ENCODE data around the gene TOM1L2.
A peak's percentile ranks its signal among the peaks of the same experiment; 100 is the strongest.

The TOM1L2 gene

DNA sequence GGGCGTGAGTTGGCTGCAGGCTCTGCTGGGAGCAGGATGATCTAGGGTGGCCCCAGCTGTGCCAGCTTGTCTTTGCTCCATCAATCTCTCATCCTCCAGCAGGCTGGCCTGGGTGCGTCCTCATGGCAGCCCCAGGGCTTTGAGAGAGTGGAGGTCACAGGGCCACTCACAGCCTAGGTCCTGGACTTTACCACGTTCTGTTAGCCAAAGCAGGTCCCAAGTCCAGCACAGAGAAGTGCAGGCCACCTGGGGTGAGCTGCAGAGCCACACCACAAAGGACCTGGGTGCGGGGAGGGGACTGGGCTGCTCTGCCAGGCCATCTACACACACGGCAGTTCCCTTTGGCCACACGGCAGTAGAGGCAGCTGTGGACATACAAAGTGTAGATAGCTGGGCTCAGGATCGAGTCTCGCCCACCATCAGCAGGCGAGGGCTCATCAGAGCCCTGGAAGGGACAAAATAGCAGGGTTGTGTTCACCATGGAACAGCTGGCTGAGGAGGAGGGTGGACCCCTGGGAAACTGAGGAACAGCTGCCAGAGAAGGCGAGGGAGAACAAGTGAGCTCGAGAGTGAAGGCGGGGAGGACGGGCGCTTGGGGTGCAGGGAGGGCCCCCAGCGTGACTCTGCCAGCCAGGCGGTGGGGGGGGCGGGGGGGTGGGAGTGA is 165.5 kb downstream of the TOM1L2 start:
- peaks cover 5% of the 10 kb centered on the region for H3K4me1 Mint-ChIP-seq (ENCODE audit: low read depth)
- H3K4me3 Mint-ChIP-seq: no peak overlapping the region
- no peaks in the 10 kb centered on the region for H3K9me3 Mint-ChIP-seq
- no peaks in the 10 kb centered on the region for H3K27me3 Mint-ChIP-seq (ENCODE audit: low read depth)
- DNase-seq (ENCODE audit: low spot score): no peak
- peak overlapping the region; percentile 70 for H3K27ac Mint-ChIP-seq
- peaks cover 22% of the 10 kb centered on the region for H3K36me3 Mint-ChIP-seq (ENCODE audit: low read depth)

DNA sequence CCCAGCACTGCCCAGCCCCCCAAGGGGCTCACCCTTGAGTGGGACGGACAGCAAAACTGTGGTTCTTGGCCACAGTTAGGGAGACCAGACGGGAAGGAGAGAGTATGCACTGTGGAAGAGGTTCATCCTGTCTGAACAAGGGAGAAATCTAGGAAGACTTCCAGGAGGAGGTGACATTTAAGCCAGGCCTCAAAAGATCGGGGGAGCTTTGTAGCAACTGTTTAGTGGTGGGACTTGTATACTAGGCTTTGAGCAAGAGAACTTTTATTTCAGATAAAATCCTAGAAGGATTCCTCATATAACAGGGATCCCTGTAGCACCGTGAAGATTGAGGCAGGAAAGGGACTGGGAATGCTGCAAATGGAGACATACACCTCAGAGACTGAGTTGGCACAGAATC is 166.2 kb downstream of the TOM1L2 start:
- no peak overlapping the region for H3K27ac Mint-ChIP-seq
- H3K4me1 Mint-ChIP-seq (ENCODE audit: low read depth): peaks cover 5% of the 10 kb centered on the region
- H3K36me3 Mint-ChIP-seq (ENCODE audit: low read depth): peaks cover 15% of the 10 kb centered on the region
- no peak overlapping the region for H3K4me3 Mint-ChIP-seq
- DNase-seq (ENCODE audit: low spot score): no peak
- no peaks in the 10 kb centered on the region for H3K9me3 Mint-ChIP-seq
- no peaks in the 10 kb centered on the region for H3K27me3 Mint-ChIP-seq (ENCODE audit: low read depth)

DNA sequence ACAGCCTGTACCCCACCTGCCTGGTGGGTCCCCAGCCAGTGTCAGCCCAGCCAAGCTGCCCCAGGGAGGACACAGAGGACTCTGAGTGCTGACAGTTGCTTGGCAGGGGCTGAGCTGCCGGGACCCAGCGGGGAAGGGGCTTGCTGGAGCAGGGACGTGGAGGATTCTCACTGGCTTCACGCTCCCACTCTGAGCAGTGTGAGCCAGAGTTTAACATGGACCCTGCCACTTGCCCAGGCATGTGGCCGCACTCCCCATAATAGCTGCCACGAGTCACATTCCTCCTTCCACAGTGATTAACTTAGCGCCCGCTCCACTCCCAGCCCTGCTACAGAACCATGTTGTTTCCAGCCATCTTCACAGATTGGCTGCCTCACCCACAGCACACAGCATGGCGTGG is 166.6 kb downstream of the TOM1L2 start:
- Mint-ChIP-seq H3K9me3 (no peaks in the 10 kb centered on the region), H3K36me3 (ENCODE audit: low read depth) (peaks cover 14% of the 10 kb centered on the region), H3K27me3 (ENCODE audit: low read depth) (no peaks in the 10 kb centered on the region), H3K4me1 (ENCODE audit: low read depth) (peaks cover 5% of the 10 kb centered on the region), H3K27ac (no peak overlapping the region), H3K4me3 (no peak overlapping the region)
- DNase-seq (ENCODE audit: low spot score): no peak

DNA sequence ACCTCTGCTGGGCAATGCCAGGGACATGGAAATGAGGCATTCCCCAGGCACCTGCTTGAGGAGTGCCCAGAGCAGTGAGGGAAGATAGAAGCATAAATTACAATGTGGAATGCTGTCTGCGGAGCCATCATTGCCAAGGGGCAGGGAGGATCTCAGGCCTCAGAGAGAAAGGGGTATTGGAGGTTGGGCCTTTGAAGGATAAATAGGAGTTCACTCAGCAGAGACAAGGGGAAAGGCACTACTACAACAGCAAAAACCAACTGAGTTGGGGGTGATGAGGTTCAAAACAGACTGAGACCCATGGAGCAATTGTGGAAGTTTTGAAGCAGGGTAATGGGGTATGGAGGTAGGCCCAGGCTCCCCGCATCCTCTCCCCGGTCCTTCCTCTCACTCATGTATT is 168.2 kb downstream of the TOM1L2 start:
- Mint-ChIP-seq H3K27me3 (ENCODE audit: low read depth) (no peaks in the 10 kb centered on the region), H3K4me1 (ENCODE audit: low read depth) (peaks cover 5% of the 10 kb centered on the region), H3K4me3 (no peak overlapping the region), H3K27ac (no peak overlapping the region), H3K9me3 (no peaks in the 10 kb centered on the region), H3K36me3 (ENCODE audit: low read depth) (peaks cover 13% of the 10 kb centered on the region)
- no peak for DNase-seq (ENCODE audit: low spot score)

DNA sequence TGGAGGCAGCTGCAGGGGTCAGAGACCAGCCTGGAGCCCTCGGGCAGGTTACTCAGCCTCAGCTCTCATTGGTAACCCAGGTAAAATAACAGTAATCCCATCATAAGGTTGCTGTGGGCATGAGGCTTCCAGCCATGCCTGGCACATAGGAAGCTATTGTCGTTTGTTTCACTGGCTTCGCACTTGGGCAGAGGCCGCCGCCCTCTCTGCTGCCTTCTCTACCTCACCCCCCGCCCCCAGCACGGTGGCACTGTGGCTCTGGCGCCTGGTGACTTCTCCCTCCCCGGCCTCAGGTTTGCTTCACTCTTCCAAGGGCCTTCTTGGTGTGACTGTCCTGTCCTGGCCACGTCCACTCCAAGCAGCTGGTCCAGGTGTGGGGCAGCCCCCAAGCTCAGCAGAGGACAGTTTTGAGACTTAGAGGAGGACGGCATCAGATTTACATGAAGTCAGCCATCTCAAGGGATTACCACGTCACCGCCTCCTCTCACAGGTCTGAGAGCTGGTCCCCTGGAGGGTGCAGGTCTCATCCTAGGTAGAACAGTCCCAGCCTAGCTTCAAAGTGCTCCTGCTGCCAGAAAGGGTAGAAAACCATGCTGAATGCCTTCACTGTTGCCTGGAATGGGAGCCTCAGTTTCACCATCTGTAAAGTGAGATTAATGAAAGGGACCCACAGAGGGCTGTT is 170.3 kb downstream of the TOM1L2 start:
- DNase-seq (ENCODE audit: low spot score): no peak
- Mint-ChIP-seq H3K27ac (no peak overlapping the region), H3K36me3 (ENCODE audit: low read depth) (peaks cover 11% of the 10 kb centered on the region), H3K27me3 (ENCODE audit: low read depth) (no peaks in the 10 kb centered on the region), H3K4me1 (ENCODE audit: low read depth) (no peaks in the 10 kb centered on the region), H3K4me3 (no peak overlapping the region), H3K9me3 (no peaks in the 10 kb centered on the region)

DNA sequence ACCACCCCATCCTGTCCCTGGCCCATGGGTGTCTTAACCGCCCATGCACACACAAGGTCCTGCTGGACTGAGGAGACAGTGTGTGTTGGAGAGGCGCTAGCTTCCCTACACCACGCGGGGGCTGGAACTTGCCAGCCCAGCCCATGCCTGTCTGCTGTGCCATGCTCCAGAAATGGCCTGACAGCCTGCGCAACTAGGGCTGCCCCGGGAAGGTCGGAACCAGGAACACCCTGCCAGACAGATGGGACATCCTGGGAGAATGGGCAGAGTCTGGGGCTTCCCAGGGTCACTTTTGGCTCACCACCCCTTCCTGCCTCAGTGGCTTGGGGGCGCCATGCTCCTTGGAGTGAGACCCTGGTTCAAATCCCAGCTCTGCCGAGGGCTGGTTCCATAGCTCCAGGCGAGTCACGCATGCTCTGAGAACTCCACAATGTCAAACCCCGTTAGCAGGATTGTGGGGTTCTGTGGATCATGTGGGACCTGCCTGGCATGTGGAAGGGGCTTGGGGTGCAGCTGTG is 171.6 kb downstream of the TOM1L2 start:
- no peaks in the 10 kb centered on the region for H3K9me3 Mint-ChIP-seq
- peaks cover 9% of the 10 kb centered on the region for H3K36me3 Mint-ChIP-seq (ENCODE audit: low read depth)
- H3K27ac Mint-ChIP-seq: no peak overlapping the region

DNA sequence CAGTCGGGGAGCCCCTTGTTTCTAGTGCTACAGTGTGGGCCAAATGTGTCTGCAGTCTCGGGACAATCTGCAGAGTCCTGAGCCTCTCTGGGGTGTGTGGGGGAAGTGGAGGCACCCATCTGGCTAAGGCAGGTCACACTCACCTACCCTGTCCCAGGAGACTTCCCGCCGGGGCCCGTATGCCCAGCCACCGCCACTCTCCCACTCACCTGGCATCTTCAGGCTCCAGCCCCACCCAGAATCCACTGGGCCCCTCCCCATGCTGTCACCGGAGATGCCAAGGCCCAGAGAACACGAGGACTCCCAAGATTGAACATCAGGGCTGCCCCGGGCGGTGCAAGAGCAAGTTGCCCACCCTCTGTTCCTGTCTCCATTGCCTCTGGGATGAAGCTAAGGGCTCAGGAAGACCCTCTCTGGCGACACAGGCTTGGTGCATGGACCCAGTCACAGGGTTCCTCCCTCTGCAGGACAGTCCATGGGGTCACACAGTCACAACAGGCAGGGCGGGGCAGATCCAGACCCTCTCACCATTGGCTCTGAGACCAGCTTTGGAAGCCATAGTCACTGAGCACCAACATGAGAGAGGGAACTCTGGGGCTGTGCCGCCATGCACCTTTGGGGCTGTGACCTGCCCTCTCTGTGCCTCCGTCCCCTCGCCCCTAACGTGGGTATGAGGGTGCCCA is 173.5 kb downstream of the TOM1L2 start:
- H3K27ac Mint-ChIP-seq: no peak overlapping the region
- peaks cover 4% of the 10 kb centered on the region for H3K36me3 Mint-ChIP-seq (ENCODE audit: low read depth)
- H3K4me3 Mint-ChIP-seq: no peak overlapping the region
- H3K27me3 Mint-ChIP-seq (ENCODE audit: low read depth): no peaks in the 10 kb centered on the region
- no peak for DNase-seq (ENCODE audit: low spot score)
- H3K4me1 Mint-ChIP-seq (ENCODE audit: low read depth): peaks cover 4% of the 10 kb centered on the region
- no peaks in the 10 kb centered on the region for H3K9me3 Mint-ChIP-seq

More for the DNA sequence above, 171.6 kb downstream of the TOM1L2 start:
- Mint-ChIP-seq H3K27me3 (ENCODE audit: low read depth) (no peaks in the 10 kb centered on the region), H3K4me1 (ENCODE audit: low read depth) (no peaks in the 10 kb centered on the region), H3K4me3 (no peak overlapping the region)
- no peak for DNase-seq (ENCODE audit: low spot score)

DNA sequence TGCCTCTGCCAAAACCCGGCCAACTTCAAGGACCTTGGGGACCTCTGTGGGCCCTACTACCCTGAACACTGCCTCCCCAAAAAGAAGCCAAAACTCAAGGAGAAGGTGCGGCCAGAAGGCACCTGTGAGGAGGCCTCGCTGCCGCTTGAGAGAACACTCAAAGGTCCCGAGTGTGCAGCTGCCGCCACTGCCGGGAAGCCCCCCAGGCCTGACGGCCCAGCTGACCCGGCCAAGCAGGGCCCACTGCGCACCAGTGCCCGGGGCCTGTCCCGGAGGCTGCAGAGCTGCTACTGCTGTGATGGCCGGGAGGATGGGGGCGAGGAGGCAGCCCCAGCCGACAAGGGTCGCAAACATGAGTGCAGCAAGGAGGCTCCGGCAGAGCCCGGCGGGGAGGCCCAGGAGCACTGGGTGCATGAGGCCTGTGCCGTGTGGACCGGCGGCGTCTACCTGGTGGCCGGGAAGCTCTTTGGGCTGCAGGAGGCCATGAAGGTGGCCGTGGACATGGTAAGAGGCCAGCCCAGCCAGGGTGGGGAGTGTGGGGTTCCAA is 174.1 kb downstream of the TOM1L2 start:
- H3K27me3 Mint-ChIP-seq (ENCODE audit: low read depth): no peaks in the 10 kb centered on the region
- DNase-seq (ENCODE audit: low spot score): no peak
- peaks cover 10% of the 10 kb centered on the region for H3K4me1 Mint-ChIP-seq (ENCODE audit: low read depth)
- no peak overlapping the region for H3K4me3 Mint-ChIP-seq
- no peaks in the 10 kb centered on the region for H3K9me3 Mint-ChIP-seq
- H3K27ac Mint-ChIP-seq: peak overlapping the region; percentile 31
- peaks cover 7% of the 10 kb centered on the region for H3K36me3 Mint-ChIP-seq (ENCODE audit: low read depth)

DNA sequence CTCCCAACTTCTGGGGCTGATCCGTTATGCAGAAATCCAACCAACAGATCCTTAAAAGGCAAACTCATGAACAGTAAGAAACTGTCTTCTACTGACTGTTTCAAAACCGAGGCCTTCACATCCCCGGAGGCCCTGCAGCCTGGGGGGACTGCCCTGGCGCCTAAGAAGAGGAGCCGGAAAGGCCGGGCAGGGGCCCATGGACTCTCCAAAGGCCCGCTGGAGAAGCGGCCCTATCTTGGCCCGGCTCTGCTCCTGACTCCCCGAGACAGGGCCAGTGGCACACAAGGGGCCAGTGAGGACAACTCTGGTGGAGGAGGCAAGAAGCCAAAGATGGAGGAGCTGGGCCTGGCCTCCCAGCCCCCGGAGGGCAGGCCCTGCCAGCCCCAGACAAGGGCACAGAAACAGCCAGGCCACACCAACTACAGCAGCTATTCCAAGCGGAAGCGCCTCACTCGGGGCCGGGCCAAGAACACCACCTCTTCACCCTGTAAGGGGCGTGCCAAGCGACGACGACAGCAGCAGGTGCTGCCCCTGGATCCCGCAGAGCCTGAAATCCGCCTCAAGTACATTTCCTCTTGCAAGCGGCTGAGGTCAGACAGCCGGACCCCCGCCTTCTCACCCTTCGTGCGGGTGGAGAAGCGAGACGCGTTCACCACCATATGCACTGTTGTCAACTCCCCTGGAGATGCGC is 174.9 kb downstream of the TOM1L2 start:
- Mint-ChIP-seq H3K9me3 (no peaks in the 10 kb centered on the region), H3K36me3 (ENCODE audit: low read depth) (peaks cover 7% of the 10 kb centered on the region), H3K27ac (no peak overlapping the region), H3K27me3 (ENCODE audit: low read depth) (no peaks in the 10 kb centered on the region), H3K4me1 (ENCODE audit: low read depth) (peaks cover 18% of the 10 kb centered on the region), H3K4me3 (no peak overlapping the region)
- DNase-seq (ENCODE audit: low spot score): no peak

DNA sequence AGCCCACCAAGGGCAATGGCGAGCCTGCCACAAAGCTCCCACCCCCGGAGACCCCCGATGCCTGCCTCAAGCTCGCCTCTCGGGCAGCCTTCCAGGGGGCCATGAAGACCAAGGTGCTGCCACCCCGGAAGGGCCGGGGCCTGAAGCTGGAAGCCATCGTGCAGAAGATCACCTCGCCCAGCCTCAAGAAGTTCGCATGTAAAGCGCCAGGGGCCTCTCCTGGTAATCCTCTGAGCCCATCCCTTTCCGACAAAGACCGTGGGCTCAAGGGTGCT is 175.5 kb downstream of the TOM1L2 start:
- DNase-seq (ENCODE audit: low spot score): no peak
- Mint-ChIP-seq H3K27me3 (ENCODE audit: low read depth) (no peaks in the 10 kb centered on the region), H3K27ac (no peak overlapping the region), H3K4me1 (ENCODE audit: low read depth) (peaks cover 22% of the 10 kb centered on the region), H3K9me3 (no peaks in the 10 kb centered on the region), H3K36me3 (ENCODE audit: low read depth) (peaks cover 7% of the 10 kb centered on the region), H3K4me3 (no peak overlapping the region)

DNA sequence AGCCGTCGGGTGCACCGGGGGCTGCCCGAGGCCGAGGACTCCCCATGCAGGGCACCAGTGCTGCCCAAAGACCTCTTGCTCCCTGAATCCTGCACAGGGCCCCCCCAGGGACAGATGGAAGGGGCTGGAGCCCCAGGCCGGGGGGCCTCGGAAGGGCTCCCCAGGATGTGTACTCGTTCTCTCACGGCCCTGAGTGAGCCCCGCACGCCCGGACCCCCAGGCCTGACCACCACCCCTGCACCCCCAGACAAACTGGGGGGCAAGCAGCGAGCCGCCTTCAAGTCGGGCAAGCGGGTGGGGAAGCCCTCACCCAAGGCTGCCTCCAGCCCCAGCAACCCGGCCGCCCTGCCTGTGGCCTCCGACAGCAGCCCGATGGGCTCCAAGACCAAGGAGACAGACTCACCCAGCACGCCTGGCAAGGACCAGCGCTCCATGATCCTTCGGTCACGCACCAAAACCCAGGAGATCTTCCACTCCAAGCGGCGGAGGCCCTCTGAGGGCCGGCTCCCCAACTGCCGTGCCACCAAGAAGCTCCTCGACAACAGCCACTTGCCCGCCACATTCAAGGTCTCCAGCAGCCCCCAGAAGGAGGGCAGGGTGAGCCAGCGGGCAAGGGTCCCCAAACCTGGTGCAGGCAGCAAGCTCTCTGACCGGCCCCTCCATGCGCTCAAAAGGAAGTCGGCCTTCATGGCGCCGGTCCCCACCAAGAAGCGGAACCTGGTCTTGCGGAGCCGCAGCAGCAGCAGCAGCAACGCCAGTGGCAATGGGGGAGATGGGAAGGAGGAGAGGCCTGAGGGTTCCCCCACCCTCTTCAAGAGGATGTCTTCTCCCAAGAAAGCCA is 176.0 kb downstream of the TOM1L2 start:
- no peak overlapping the region for H3K27ac Mint-ChIP-seq
- H3K27me3 Mint-ChIP-seq (ENCODE audit: low read depth): no peaks in the 10 kb centered on the region
- no peak overlapping the region for H3K4me3 Mint-ChIP-seq
- DNase-seq (ENCODE audit: low spot score): no peak
- H3K36me3 Mint-ChIP-seq (ENCODE audit: low read depth): peaks cover 7% of the 10 kb centered on the region
- H3K9me3 Mint-ChIP-seq: no peaks in the 10 kb centered on the region
- peaks cover 22% of the 10 kb centered on the region for H3K4me1 Mint-ChIP-seq (ENCODE audit: low read depth)

DNA sequence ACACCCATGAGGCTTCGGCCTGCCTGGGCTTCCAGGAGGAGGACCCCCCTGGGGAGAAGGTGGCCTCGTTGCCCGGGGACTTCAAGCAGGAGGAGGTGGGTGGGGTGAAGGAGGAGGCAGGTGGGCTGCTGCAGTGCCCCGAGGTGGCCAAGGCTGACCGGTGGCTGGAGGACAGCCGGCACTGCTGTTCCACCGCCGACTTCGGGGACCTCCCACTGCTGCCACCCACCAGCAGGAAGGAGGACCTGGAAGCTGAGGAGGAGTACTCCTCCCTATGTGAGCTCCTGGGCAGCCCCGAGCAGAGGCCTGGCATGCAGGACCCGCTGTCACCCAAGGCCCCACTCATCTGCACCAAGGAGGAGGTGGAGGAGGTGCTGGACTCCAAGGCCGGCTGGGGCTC is 176.9 kb downstream of the TOM1L2 start:
- no peak for DNase-seq (ENCODE audit: low spot score)
- H3K27me3 Mint-ChIP-seq (ENCODE audit: low read depth): no peaks in the 10 kb centered on the region
- H3K4me3 Mint-ChIP-seq: no peak overlapping the region
- peaks cover 22% of the 10 kb centered on the region for H3K4me1 Mint-ChIP-seq (ENCODE audit: low read depth)
- H3K9me3 Mint-ChIP-seq: no peaks in the 10 kb centered on the region
- no peak overlapping the region for H3K27ac Mint-ChIP-seq
- peaks cover 7% of the 10 kb centered on the region for H3K36me3 Mint-ChIP-seq (ENCODE audit: low read depth)

DNA sequence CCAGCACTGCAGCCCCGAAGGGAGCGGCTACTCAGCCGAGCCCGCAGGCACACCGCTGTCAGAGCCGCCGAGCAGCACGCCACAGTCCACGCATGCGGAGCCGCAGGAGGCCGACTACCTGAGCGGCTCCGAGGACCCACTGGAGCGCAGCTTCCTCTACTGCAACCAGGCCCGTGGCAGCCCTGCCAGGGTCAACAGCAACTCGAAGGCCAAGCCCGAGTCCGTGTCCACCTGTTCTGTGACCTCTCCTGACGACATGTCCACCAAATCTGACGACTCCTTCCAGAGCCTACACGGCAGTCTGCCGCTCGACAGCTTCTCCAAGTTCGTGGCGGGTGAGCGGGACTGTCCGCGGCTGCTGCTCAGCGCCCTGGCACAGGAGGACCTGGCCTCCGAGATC is 177.8 kb downstream of the TOM1L2 start:
- Mint-ChIP-seq H3K36me3 (ENCODE audit: low read depth) (peaks cover 7% of the 10 kb centered on the region), H3K27ac (peak overlapping the region; percentile 41), H3K27me3 (ENCODE audit: low read depth) (no peaks in the 10 kb centered on the region), H3K4me3 (no peak overlapping the region), H3K9me3 (no peaks in the 10 kb centered on the region), H3K4me1 (ENCODE audit: low read depth) (peaks cover 22% of the 10 kb centered on the region)
- no peak for DNase-seq (ENCODE audit: low spot score)

Measured in T-helper 2 cell treated with Interferon-gamma antibody and Interleukin-4, amounts not matched to agents 5 μg/mL and 100 μg/mL, for 36 hours (primary cell).